Right hindlimb (tissue), 1 donor: ENCODE results near the gene FFAR1.

Experiments
- DNase-seq: peaks from one replicate; pipeline ENCODE4 v3.0.0-alpha.2; 2018

Gene FFAR1

GRCh38 chr19:35315883-35316282 is 31.8 kb upstream of the FFAR1 start:
- DNase-seq, result no peak

DNA sequence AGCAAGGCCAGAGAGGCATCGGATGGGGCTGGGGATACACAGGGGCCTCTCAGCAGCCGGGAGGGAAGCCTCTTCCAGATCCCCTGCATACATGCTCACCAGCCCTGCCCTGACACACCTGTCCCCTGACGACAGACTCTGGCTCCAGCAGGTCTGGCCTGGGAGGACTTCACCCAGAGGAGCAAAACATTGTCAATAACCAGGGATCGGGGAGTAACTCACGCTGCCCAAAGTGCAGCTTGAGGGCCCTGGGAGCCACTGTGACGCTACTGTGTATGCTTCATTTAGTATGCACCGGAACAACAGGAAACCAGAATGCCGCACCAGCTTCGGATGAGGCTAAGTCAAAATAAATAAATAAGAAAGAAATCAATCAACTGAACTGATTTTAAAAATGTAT is 31.1 kb upstream of the FFAR1 start:
- DNase-seq, result no peak

- no peak for DNase-seq
Measured at GRCh38 chr19:35317464-35318043, 30.1 kb upstream of the FFAR1 start.

DNA sequence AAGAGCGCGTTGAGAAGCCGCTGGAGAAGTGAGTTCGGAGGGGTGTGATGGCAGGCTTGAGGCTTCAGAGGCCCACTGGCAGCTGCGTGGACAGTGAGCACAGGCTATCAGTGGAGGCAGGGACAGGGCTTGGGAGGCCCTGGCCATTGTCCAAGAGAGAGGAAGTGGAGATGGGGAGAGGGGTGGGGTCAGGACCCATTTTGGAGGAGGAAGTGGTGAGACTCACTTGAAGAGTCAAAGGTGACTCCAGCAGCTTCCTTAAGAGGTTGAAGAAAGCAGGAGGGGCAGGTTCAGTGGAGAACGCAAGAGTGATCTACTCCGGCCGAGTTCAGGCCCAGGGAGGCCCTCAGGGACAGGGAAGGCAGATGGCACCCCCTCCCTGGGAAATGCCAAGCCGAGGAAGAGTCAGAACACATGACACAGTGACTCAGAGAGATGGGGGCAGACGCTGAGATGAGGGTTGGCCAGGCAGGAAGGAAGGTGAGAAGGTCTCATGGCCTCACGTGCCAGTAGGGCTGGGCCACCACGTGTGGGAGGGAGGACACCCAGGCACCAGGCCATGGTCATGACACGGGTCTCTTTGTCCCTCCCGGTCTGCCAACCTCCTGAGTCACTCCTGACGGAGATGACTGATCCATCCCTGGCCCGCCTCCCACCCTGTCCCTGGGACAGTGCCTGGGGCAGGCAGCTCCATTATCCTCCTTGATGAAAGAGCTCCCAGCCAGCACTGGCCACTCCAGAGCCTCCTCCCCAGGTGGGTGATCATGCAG is 28.8 kb upstream of the FFAR1 start:
- DNase-seq, result no peak

GRCh38 chr19:35320065-35320713 is 27.5 kb upstream of the FFAR1 start:
- no peak for DNase-seq

DNA sequence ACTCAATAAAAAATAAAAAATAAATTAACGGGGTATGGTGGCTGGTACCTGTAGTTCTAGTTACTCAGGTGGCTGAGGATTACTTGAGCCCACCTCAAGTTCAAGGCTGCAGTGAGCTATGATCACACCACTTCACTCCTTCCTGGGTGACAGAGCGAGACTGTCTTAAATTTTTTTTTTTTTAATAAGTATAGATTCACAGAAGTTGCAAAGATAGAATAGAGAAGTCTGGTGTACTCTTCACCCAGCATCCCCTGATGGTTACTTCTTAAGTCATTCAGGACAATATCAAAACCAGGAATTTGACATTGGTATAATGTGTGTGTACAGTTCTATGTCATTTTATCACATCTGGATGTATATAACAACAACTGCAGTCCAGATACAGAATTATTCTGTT is 26.4 kb upstream of the FFAR1 start:
- DNase-seq, result no peak

GRCh38 chr19:35322014-35322413 is 25.7 kb upstream of the FFAR1 start:
- no peak for DNase-seq

GRCh38 chr19:35327642-35328041 is 20.1 kb upstream of the FFAR1 start:
- DNase-seq, result no peak

GRCh38 chr19:35328851-35329285 is 18.8 kb upstream of the FFAR1 start, which contains the start of gene CD22:
CD22 (plus strand) TSS chr19:35329187; CDS start chr19:35332041, 2,854 bp downstream.
- no peak for DNase-seq

DNA sequence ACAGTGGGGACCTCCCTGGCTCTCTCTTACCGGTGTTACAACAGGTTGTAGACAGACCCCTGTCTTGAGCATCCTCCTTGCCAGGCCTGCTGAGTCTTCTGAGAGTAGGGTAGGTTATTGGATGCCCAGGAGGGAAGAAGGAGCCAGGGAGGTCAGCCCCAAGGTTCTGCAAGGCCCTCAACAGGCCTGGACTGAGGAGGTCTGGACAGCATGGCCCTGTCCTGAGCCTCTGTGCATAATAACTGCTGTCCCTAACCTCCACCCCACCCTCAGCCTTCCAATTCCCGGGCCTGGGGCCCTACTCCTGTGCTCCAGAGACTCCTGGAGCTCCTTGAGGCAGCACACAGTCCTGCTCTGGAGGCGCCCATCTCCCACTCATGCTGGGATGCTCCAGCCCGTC is 18.4 kb upstream of the FFAR1 start:
- DNase-seq, result no peak

- DNase-seq, result no peak
Measured at GRCh38 chr19:35330475-35330874, 17.2 kb upstream of the FFAR1 start.

DNA sequence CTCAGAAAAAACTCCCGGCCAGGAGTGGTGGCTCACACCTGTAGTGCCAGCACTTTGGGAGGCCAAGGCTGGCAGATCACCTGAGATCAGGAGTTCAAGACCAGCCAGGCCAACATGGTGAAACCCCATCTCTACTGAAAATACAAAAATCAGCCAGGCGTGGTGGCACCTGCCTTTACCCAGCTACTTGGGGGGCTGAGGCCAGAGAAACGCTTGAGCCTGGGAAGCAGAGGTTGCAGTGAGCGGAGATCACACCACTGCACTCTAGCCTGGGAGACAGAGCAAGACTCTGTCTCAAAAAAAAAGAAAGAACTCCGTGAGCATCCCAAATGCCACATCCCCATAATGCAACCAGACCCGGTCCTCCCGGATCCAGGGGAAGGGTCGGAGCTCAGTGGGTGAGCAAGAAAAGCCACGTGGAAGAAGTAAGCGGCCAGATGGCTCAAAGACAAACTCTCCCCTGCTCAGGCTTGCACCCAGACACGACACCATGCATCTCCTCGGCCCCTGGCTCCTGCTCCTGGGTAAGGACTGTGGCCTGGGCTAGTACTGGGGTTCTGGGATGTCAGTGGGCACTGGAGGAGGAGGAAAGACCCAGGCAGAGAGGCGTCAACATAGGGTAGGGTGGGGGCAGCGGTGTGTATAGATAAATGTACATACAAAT is 16.0 kb upstream of the FFAR1 start:
- no peak for DNase-seq

GRCh38 chr19:35332817-35333216 is 14.9 kb upstream of the FFAR1 start:
- no peak for DNase-seq

GRCh38 chr19:35334144-35334753 is 13.5 kb upstream of the FFAR1 start:
- no peak for DNase-seq

GRCh38 chr19:35336166-35336955 is 11.3 kb upstream of the FFAR1 start:
- DNase-seq, result no peak

- DNase-seq, result no peak
Measured at GRCh38 chr19:35337097-35337983, 10.4 kb upstream of the FFAR1 start.

DNA sequence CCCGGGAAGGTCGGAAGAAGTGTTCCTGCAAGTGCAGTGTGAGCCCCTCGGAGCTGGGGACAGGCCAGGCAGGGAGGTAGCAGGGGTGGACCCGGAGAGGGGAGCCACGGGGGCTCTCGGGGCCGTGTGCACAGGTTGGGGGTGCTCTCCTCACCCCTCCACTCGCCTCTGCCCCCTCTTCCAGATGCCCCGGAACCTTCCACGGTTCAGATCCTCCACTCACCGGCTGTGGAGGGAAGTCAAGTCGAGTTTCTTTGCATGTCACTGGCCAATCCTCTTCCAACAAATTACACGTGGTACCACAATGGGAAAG is 9.8 kb upstream of the FFAR1 start:
- no peak for DNase-seq

GRCh38 chr19:35340431-35340830 is 7.3 kb upstream of the FFAR1 start:
- no peak for DNase-seq

GRCh38 chr19:35341006-35341405 is 6.7 kb upstream of the FFAR1 start:
- no peak for DNase-seq

DNA sequence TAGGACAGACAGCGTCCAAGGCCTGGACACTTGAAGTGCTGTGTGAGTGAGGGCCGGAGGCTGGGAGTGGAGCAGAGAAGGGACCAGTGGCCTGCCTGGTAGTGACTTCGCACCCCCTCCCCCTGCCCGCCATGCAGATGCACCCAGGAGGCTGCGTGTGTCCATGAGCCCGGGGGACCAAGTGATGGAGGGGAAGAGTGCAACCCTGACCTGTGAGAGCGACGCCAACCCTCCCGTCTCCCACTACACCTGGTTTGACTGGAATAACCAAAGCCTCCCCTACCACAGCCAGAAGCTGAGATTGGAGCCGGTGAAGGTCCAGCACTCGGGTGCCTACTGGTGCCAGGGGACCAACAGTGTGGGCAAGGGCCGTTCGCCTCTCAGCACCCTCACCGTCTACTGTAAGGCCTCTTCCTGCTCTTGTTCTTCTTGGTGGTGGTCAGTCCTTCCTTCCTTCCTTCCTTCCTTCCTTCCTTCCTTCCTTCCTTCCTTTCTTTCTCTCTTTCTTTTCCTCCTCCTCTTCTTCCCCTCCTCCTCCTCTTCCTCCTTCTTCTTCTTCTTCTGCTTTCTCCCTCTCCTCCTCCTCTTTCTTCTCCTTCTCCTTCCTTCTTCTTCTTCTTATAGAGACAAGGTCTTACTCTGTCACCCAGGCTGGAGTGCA is 6.0 kb upstream of the FFAR1 start:
- no peak for DNase-seq

DNA sequence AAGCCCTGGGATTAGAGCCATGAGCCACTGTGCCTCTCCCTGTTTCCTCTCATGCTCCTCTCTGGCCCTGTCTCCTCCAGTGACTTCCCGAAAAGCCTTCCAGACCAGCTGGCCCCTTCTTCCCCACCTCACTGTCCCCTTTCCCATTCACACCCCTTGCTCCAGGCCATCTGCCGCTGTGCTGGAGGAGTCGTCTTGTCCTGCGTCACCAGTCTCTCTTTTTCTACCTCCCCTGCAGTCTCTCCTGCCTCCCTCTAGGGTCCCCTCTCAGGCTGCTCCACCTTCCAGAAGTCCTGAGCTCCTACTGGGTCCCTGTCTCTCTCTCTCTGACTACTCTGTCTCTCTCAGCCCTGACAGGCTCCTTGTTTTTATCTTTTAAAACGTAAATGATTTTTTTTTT is 5.3 kb upstream of the FFAR1 start:
- no peak for DNase-seq
